ENCODE results near the gene ZNF253.

The ZNF253 gene

DNA sequence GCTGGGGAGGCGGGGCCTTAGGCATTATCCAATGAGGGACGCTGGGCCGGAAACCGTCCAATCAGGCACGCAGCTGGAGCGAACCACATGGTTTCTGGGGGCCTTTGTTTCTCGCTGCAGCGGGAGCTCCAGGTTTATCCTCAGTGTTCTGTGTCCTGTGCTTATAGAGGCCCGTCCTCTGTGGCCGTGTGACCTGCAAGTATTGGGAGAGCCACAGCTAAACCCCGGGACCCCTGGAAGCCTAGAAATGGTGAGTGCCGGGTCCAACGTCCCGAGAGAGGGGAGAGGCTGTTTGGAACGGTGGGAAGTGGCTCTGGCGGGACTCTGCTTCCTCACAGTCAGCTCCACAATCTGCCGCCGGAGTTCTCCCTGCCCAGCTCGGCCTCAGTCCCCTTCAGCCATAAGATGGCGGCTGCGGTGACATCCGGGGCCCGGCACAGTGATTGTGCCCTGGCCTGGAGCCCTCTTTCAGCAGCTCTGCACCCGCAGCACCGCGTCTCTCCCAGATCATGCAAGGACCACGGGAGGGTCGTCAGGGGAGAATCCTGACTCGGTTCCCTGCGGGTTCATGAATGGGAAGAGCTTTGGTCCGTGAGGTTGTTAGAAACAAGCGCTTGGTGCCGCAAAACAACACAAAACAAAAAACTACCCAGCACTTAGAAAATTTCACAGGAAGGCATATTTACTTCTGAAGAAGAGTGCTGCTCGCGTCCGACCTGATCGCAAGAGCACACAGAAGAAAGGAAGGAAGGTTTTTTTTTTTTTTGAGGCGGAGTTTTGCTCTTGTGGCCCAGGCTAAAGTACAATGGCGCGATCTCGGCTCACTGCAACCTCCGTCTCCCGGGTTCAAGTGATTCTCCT, at the start of gene ZNF253:
TSS of gene ZNF253 (plus strand) at position 133 of the 861 bp plus-strand sequence. CDS start at position 248, 115 bp downstream.
- TF ChIP-seq GATA3 (IDR thresholded peaks at IDR 0.05; ENCODE audit: low read depth, low read length): no peak
- TF ChIP-seq GATA2 (IDR thresholded peaks at IDR 0.05; ENCODE audit: low read depth, low read length): peak; percentile 79

DNA sequence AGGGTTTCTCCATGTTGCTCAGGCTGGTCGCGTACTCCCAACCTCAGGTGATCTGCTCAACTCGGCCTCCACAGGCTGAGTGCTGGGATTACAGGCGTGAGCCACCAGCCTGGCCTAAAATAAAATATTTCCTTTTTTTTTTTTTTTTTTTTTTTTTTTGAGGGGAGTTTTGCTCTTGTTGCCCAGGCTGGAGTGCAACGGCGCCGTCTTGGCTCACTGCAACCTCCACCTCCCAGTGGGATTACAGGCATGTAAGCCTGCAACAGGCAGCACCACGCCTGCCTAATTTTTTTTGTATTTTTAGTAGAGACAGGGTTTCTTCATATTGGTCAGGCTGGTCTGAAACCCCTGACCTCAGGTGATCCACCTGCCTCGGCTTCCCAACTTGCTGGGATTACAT, 49.0 kb upstream of the ZNF253 start:
- TF ChIP-seq GATA2 (IDR thresholded peaks at IDR 0.05; ENCODE audit: low read depth, low read length): no peak
- TF ChIP-seq GATA3 (IDR thresholded peaks at IDR 0.05; ENCODE audit: low read depth, low read length): no peak

DNA sequence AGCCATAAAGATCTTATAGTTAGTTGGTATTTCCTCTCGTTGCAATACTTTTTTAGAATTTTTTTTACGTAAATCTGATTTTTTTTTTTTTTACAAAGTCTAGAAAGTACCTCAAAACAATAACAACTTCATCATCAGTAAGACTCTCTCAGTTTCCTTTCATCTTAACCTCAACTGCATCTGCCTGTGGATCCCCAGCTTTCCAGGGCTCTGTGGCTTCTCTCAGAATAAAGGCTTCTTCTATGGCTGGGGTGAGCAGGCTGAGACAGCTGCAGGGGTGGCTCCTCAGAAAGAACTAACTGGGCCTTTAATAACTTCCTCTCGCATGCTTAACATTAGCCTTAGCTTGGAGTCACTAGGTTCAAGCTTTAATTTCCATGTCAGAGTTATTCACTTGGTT, 48.3 kb upstream of the ZNF253 start:
- TF ChIP-seq GATA3 (IDR thresholded peaks at IDR 0.05; ENCODE audit: low read depth, low read length) (no peak), GATA2 (IDR thresholded peaks at IDR 0.05; ENCODE audit: low read depth, low read length) (no peak)

DNA sequence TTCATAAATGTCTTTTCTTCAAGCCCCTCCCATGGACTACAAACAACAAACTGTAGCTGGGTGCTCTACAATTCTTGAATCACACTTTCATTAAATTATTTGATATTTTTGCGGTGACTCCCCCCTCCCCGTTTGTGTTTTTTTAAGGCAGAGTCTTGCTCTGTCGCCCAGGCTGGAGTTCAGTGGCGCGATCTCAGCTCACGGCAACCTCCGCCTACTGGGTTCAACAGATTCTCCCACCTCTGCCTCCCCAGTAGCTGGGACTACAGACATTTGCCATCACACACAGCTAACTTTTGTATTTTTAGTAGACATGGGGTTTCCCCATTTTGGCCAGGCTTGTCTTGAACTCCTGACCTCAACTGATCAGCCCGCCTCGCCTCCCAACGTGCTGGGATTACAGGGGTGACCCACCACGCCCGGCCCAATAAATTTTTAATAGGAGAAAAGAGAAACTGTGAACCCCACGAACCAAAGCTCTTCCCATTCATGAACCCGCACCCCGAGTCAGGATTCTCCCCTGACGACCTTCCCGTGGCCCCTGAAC, 44.8 kb upstream of the ZNF253 start:
- TF ChIP-seq GATA3 (IDR thresholded peaks at IDR 0.05; ENCODE audit: low read depth, low read length) (no peak), GATA2 (IDR thresholded peaks at IDR 0.05; ENCODE audit: low read depth, low read length) (no peak)

DNA sequence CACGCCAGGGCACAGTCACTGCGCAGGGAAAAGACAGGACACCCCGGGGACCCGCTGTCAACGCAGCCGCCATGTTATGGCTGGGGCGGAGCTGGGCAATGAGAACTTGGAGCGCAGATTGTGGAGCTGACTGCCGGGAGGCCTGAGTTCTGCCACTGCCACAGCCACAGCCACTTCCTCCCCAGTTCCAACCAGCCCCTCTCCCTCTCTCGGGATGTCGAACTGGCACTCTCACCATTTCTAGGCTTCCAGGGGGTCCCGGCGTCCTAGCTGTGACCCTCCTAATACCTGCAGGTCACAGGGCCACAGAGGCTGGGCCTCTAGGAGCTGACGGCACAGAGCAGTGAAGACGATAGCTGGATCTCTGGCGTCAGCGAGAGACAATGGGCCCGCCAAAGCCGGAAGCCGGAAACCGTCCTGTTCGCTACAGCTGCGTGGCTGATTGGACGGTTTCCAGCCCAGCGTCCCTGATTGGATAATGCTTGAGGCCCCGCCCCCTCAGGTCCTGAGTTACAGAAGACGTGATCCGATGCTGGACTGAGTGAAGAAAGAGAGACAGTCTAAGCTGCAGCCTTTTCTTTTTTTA, 44.2 kb upstream of the ZNF253 start, which contains the start of gene ZNF506:
TSS of gene ZNF506 (minus strand) at position 385 of the 586 bp plus-strand sequence. CDS start at position 238, 147 bp downstream.
- TF ChIP-seq GATA3 (IDR thresholded peaks at IDR 0.05; ENCODE audit: low read depth, low read length) (no peak), GATA2 (IDR thresholded peaks at IDR 0.05; ENCODE audit: low read depth, low read length) (no peak; the same call in 1 of the 2 replicates)

DNA sequence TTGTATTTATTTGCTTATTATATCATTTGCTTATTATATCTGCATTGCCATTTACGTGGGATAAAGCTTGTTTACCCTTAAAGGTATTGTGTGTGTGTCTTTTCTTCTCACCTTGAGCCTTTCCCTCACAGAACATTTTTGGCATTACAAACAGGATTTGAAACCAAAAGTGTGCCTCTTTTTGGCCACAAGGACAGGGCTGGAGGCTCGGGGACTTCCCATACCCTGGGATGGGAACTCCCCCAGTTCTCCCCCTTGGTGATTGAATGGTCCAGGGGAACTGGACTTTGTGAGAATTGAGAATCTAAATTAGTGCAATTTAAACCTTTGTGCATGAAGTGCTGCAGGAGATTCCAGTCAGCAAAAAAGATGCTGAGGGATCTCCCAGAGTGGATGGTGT, 41.8 kb upstream of the ZNF253 start:
- TF ChIP-seq GATA3 (IDR thresholded peaks at IDR 0.05; ENCODE audit: low read depth, low read length) (no peak), GATA2 (IDR thresholded peaks at IDR 0.05; ENCODE audit: low read depth, low read length) (no peak)

DNA sequence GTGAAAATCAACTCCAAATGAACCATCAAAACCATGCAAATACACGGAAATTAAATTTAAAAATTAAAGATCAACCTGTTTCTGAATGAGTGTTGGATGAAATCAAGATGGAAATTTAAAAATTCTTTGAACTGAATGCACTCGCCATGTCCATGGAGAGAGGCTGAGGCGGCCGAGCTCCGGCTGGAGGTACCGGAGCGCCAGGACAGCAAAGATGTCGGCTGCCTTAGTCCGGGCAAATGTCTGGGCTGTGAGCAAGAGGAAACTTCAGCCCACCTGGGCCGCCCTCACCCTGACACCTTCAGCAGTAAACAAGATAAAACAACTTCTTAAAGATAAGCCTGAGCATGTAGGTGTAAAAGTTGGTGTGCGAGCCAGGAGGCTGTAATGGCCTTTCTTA, 38.8 kb upstream of the ZNF253 start:
- no peak for TF ChIP-seq GATA2 (IDR thresholded peaks at IDR 0.05; ENCODE audit: low read depth, low read length)
- no peak for TF ChIP-seq GATA3 (IDR thresholded peaks at IDR 0.05; ENCODE audit: low read depth, low read length)

DNA sequence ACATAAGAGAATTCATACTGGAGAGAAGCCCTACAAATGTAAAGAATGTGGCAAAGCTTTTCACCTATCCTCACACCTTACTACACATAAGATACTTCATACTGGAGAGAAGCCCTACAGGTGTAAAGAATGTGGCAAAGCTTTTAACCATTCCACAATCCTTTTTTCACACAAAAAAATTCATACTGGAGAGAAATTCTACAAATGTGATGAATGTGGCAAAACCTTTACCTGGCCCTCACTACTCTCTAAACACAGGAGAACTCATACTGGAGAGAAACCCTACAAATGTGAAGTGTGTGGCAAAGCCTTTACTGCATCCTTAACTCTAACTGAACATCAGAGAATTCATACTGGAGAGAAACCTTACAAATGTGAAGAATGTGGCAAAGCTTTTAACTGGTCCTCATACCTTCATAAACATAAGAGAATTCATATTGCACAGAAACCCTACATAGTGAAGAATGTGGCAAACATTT, 30.1 kb upstream of the ZNF253 start:
- TF ChIP-seq GATA2 (IDR thresholded peaks at IDR 0.05; ENCODE audit: low read depth, low read length) (no peak), GATA3 (IDR thresholded peaks at IDR 0.05; ENCODE audit: low read depth, low read length) (no peak)

DNA sequence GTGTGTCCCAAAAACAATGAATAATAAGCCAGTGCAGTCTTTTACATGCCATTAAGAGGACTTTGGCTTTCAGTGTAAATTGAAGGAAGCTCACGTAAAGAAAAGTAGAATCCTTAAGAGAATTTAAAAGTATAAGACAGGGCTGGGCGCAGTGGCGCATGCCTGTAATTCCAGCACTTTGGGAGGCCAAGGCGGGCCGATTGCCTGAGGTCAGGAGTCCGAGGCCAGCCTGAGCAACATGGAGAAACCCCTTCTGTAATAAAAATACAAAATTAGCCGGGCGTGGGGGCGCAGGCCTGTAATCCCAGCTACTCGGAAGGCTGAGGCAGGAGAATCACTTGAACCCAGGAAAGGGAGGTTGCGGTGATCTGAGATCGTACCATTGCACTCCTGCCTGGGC, 17.9 kb upstream of the ZNF253 start:
- no peak for TF ChIP-seq GATA2 (IDR thresholded peaks at IDR 0.05; ENCODE audit: low read depth, low read length)
- TF ChIP-seq GATA3 (IDR thresholded peaks at IDR 0.05; ENCODE audit: low read depth, low read length): no peak

DNA sequence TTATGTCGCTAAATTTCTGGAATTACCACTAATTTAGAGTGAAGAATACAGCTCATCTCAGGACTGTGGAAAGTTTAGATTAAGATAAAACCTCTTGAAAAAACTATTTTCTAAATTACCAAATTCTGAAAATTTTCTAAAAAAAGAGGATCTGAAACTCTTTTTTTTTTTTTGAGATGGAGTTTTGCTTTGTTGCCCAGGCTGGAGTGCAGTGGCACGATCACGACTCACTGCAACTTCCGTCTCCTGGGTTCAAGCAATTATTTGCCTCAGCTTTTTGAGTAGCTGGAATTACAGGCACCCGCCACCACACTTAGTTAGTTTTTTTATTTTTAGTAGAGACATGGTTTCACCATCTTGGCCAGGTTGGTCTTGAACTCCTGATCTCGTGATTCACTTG, 16.6 kb upstream of the ZNF253 start:
- TF ChIP-seq GATA2 (IDR thresholded peaks at IDR 0.05; ENCODE audit: low read depth, low read length) (no peak), GATA3 (IDR thresholded peaks at IDR 0.05; ENCODE audit: low read depth, low read length) (no peak)

DNA sequence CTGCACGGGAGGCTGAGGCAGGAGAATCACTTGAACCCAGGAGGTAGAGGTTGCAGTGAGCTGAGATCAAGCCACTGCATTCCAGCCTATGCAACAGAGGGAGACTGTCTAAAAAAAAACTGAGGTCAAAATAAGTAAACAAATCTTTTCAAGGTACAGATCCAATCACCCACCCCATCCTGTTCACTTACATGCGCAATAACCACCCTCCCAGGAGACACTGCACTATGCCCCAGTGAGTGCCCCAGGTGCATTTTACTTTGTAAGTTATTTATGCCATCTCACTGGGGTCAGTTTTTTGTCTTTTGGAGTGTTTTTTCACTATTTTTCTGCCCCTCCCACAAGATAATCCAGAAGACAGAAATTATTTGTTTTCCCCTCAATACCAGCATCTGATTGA, 6.9 kb upstream of the ZNF253 start:
- TF ChIP-seq GATA2 (IDR thresholded peaks at IDR 0.05; ENCODE audit: low read depth, low read length) (no peak), GATA3 (IDR thresholded peaks at IDR 0.05; ENCODE audit: low read depth, low read length) (no peak)

DNA sequence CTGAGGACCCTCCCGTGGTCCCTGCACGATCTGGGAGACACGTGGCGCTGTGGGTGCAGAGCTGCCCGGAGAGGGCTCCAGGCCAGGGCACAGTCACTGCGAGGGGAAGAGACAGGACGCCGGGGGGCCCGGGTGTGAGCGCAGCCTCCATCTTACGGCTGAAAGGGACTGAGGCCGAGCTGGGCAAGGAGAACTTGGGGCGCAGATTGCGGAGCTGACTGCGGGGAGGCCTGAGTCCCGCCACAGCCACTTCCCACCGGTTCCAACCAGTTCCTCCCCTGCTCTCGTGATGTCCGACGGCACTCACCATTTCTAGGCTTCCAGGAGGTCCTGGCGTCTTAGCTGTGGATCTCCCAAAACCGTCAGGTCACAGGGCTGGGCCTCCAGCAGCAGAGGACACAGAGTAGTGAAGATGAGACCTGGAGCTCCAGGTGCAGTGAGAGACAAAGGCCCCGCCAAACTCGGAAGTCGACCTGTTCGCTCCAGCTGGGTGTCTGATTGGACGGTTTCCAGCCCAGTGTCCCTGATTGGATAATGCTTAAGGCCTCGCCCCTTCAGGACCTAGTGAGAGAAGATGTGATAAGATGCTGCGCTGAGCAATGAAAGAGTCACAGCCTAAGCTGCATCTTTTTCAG, 4.8 kb upstream of the ZNF253 start:
- TF ChIP-seq GATA2 (IDR thresholded peaks at IDR 0.05; ENCODE audit: low read depth, low read length) (no peak), GATA3 (IDR thresholded peaks at IDR 0.05; ENCODE audit: low read depth, low read length) (no peak)

DNA sequence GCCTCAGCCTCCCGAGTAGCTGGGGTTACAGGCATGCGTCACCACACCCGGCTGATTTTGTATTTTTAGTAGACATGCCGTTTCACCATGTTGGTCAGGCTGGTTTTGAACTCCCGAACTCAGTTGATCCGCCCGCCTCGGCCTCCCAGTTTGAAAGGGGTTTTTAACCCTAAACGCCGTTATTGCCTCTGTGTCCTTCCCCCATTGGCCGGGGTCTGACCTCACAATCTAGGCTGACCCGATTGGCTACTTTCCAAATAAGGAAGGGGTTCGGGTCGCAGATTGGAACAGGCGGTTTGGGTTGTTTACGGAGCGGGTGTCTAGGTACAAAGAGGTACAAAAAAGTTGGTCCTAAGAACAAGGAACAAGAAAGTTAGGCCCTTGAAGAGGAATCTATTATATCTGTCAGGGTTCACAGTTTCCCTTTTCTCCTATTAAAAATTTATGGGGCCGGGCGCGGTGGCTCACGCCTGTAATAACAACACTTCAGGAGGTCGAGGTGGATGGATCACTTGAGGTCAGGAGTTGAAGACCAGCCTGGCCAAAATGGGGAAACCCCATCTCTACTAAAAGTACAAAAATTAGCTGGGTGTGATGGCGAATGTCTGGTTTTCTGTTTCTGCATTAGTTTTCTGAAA, 1.0 kb downstream of the ZNF253 start:
- TF ChIP-seq GATA3 (IDR thresholded peaks at IDR 0.05; ENCODE audit: low read depth, low read length) (no peak), GATA2 (IDR thresholded peaks at IDR 0.05; ENCODE audit: low read depth, low read length) (no peak)

DNA sequence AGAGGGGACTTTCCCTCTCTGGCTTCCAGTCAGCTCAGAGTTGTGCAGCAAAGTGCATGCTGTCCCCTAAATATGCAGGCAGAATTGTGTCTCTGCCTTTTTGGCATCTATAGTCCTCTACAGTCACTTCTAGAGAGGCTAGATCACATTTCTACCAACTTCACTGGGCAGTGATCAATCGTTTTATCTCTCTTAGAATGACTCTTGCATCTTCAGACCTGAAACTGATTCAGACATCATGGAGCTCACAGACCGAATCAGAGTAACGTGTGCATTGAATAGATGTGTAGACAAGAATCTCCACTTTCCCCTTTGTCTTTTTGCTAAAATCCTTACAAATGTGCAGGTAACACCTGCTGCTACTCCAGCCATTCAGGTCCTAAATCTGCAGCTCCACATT, 6.2 kb downstream of the ZNF253 start:
- TF ChIP-seq GATA2 (IDR thresholded peaks at IDR 0.05; ENCODE audit: low read depth, low read length): no peak
- TF ChIP-seq GATA3 (IDR thresholded peaks at IDR 0.05; ENCODE audit: low read depth, low read length): no peak
